GM12878 (cell line): ENCODE results near the gene PCSK5. TPM values are rescaled to one million over a fixed set of nuclear protein-coding genes. Genes with fewer than 3 reads are reported as not detected.

Experiments used
- ATAC-seq: fragments of 200-7000 bp; cut with Tn5 transposase; 3 replicates; pipeline ENCODE4 v1.9.1; 2020; ENCODE audit warnings: mild to moderate bottlenecking, moderate library complexity
- BruUV-seq: library from RNA; stranded (reverse); fragments of 400-500 nt; replicated peaks from 2 replicates; lab custom pipeline; 2021; lab: Mats Ljungman, UMichigan
- CTCF ChIA-PET: fragments of 300-600 bp; sonication (Branson Sonifier 250); formaldehyde crosslinking; extraction: SDS; loops from one replicate; lab custom pipeline; 2021; ENCODE audit warnings: inconsistent platforms; lab: Yijun Ruan, JAX
- POLR2A ChIA-PET: fragments of 350-600 bp; formaldehyde crosslinking; extraction: SDS; loops from one replicate; lab custom pipeline; 2021; ENCODE audit warnings: inconsistent platforms; lab: Charles Lee
- RAD21 ChIA-PET: fragments of 300-600 bp; sonication (Branson Sonifier 250); formaldehyde crosslinking; loops from one replicate; lab custom pipeline; 2023; ENCODE audit warnings: antibody characterized with exemption; ENCODE audit not compliant: unreplicated experiment; lab: Charles Lee
- SMC1A ChIA-PET: fragments of 300-600 bp; sonication (Branson Sonifier 250); formaldehyde crosslinking; loops from one replicate; lab custom pipeline; 2023; ENCODE audit not compliant: unreplicated experiment, uncharacterized antibody; lab: Charles Lee
- DNase-seq: peaks from one replicate; pipeline ENCODE4 v3.0.0-alpha.2; 2011; ENCODE audit warnings: low read depth, low spot score
- FAIRE-seq: peaks from 3 replicates; lab custom pipeline; 2011; peaks lifted over from hg19 to GRCh38; lab: Jason Lieb, UNC
- H2AFZ ChIP-seq: 2 replicates; pipeline ENCODE4 v1.6.0; 2011; ENCODE audit warnings: low read depth, low read length, control low read depth; ENCODE audit not compliant: control insufficient read depth
- H3K27ac ChIP-seq: 2 replicates; pipeline ENCODE4 v1.5.1; 2011; ENCODE audit warnings: control low read depth; ENCODE audit not compliant: control insufficient read depth, insufficient read depth
- H3K27me3 ChIP-seq, 2 experiments: replicated peaks in 1 of 2; 2 replicates each; pipeline versions ENCODE4 v1.6.0 to v1.6.1; 2011; ENCODE audit warnings: low read length in 1 of 2; ENCODE audit not compliant: control insufficient read depth in 2 of 2, insufficient read depth in 2 of 2
- H3K36me3 ChIP-seq, 2 experiments: 2 replicates each; pipeline ENCODE4 v1.5.1; 2011; ENCODE audit warnings: low read length in 1 of 2; ENCODE audit not compliant: control insufficient read depth in 2 of 2, insufficient read depth in 2 of 2
- H3K4me1 ChIP-seq: 2 replicates; pipeline ENCODE4 v1.6.1; 2011; ENCODE audit warnings: mild to moderate bottlenecking, low read length, moderate library complexity, mixed read lengths; ENCODE audit not compliant: control insufficient read depth, insufficient read depth
- H3K4me2 ChIP-seq: 2 replicates; pipeline ENCODE4 v1.6.0; 2011; ENCODE audit warnings: control low read depth; ENCODE audit not compliant: control insufficient read depth, insufficient read depth
- H3K4me3 ChIP-seq: fragments of 200-600 bp; sonication (generic); 2 replicates; pipeline ENCODE4 v1.5.1; 2016
- H3K79me2 ChIP-seq: 2 replicates; pipeline ENCODE4 v1.6.0; 2011; ENCODE audit warnings: low read length; ENCODE audit not compliant: control insufficient read depth, insufficient read depth
- H3K9ac ChIP-seq: 2 replicates; pipeline ENCODE4 v1.8.0; 2011; ENCODE audit warnings: low read length, control low read depth, mixed read lengths; ENCODE audit not compliant: control insufficient read depth, insufficient read depth
- H3K9me3 ChIP-seq: replicated peaks from 3 replicates; pipeline ENCODE4 v1.5.1; 2011; ENCODE audit warnings: mild to moderate bottlenecking, low read length; ENCODE audit not compliant: control insufficient read depth, insufficient read depth
- H4K20me1 ChIP-seq: 2 replicates; pipeline ENCODE4 v1.6.0; 2011; ENCODE audit not compliant: control insufficient read depth, insufficient read depth
- CBX3 ChIP-seq: fragments of 200-600 bp; sonication (generic); IDR thresholded peaks from 2 replicates; pipeline ENCODE4 v1.6.1; 2016; ENCODE audit warnings: low read depth, borderline replicate concordance
- EP300 ChIP-seq, 2 experiments: fragments of 150-350 bp in 1 of 2; IDR thresholded peaks; 2 replicates each; pipeline ENCODE4 v1.6.1; 2011 to 2012; ENCODE audit warnings: low read depth in 2 of 2, low read length in 2 of 2, borderline replicate concordance in 1 of 2, improper control_type of control experiment in 1 of 2, inconsistent platforms in 1 of 2; ENCODE audit not compliant: control insufficient read depth in 1 of 2
- ESRRA ChIP-seq: IDR thresholded peaks from 2 replicates; pipeline ENCODE4 v1.6.1; 2012; ENCODE audit warnings: mild to moderate bottlenecking, low read length, improper control_type of control experiment
- HDAC2 ChIP-seq: fragments of 200-600 bp; sonication (generic); IDR thresholded peaks from 2 replicates; pipeline ENCODE4 v1.6.1; 2017
- IKZF1 ChIP-seq: fragments of 450-650 bp; conservative IDR thresholded peaks from 2 replicates; pipeline ENCODE4 v1.6.1; 2017; ENCODE audit warnings: antibody characterized with exemption, mild to moderate bottlenecking
- LARP7 ChIP-seq: fragments of 450-650 bp; IDR thresholded peaks from 2 replicates; pipeline ENCODE4 v1.6.1; 2017; ENCODE audit warnings: mild to moderate bottlenecking
- MEF2A ChIP-seq: IDR thresholded peaks from 2 replicates; pipeline ENCODE4 v1.6.1; 2011; ENCODE audit warnings: low read depth, mild to moderate bottlenecking, low read length, moderate library complexity; ENCODE audit not compliant: insufficient read depth
- POLR2AphosphoS2 ChIP-seq: IDR thresholded peaks from 2 replicates; pipeline ENCODE4 v1.6.1; 2011; ENCODE audit warnings: low read depth, mild to moderate bottlenecking, low read length, improper control_type of control experiment, moderate library complexity
- RAD51 ChIP-seq: fragments of 450-650 bp; IDR thresholded peaks from 2 replicates; pipeline ENCODE4 v1.6.1; 2016; ENCODE audit warnings: moderate library complexity, mild to moderate bottlenecking, inconsistent platforms
- RELA ChIP-seq: fragments of 450-650 bp; IDR thresholded peaks from 2 replicates; pipeline ENCODE4 v1.8.0; 2014; ENCODE audit warnings: borderline replicate concordance; ENCODE audit not compliant: partially characterized antibody
- RUNX3 ChIP-seq: IDR thresholded peaks from 2 replicates; pipeline ENCODE4 v1.6.1; 2012; ENCODE audit warnings: low read length, inconsistent platforms
- SMAD5 ChIP-seq: IDR thresholded peaks from 2 replicates; pipeline ENCODE4 v1.6.1; 2016; ENCODE audit warnings: antibody characterized with exemption, low read depth
- TBL1XR1 ChIP-seq: IDR thresholded peaks from 2 replicates; pipeline ENCODE4 v1.6.1; 2012; ENCODE audit warnings: low read depth, low read length, improper control_type of control experiment
- WGBS: methylation state at CpG from one replicate; pipeline ENCODE4 v1.1.6; 2016; ENCODE audit warnings: low lambda C conversion rate; ENCODE audit not compliant: insufficient replicate concordance, insufficient coverage; ENCODE audit errors: missing lambda C conversion rate; 5-methylcytosine and 5-hydroxymethylcytosine counted together
- in situ Hi-C: fragments of 300-500 bp; cut with MboI; formaldehyde crosslinking; loops from 9 replicates; pipeline ENCODE4 v1.14.3; 2018; ENCODE audit warnings: mixed read lengths
- intact Hi-C: fragments of 100-400 bp; cut with micrococcal nuclease; formaldehyde crosslinking; loops from one replicate; pipeline ENCODE4 v1.14.2; 2022; ENCODE audit not compliant: unreplicated experiment
- polyA plus RNA-seq, 11 experiments: library from polyadenylated mRNA; depleted of rRNA in 4 of 11; unstranded in 6 of 11; stranded (reverse) in 5 of 11; fragments of >200 nt; fragmentation: Nextera tagmentation in 4 of 11; fragmentation: Illumina TruSeq in 1 of 11; extraction: Ambion mirVana in 4 of 11; extraction: Trizol in 1 of 11; gene quantifications; 1 replicate in 1 of 11; 2 replicates in 10 of 11; pipeline versions ENCODE4 v1.2.1 to v1.2.3, GENCODE V29; 2011 to 2016; ENCODE audit warnings: inconsistent platforms in 2 of 11, missing spikeins in 2 of 11, low read depth in 1 of 11
- total RNA-seq, 4 experiments: library from RNA; depleted of rRNA in 3 of 4; stranded (reverse); fragments of >200 nt in 3 of 4; fragmentation: Illumina TruSeq in 1 of 4; extraction: Trizol in 1 of 4; gene quantifications; 2 replicates each; pipeline versions ENCODE4 v1.2.1 to v1.2.3, GENCODE V29; 2013 to 2021
- TF ChIP-seq, protein P1 (sequence below): IDR thresholded peaks from 2 replicates; pipeline ENCODE4 v1.6.1; 2012; ENCODE audit warnings: low read depth, low read length, improper control_type of control experiment

PCSK5 gene
- total and polyA plus RNA-seq, 10 of the 15 experiments (the other 5 are each of a cell fraction or from before 2014, with no cell fraction given), result 0.01 to 0.13 (median 0.04) TPM; not detected in 3

DNA sequence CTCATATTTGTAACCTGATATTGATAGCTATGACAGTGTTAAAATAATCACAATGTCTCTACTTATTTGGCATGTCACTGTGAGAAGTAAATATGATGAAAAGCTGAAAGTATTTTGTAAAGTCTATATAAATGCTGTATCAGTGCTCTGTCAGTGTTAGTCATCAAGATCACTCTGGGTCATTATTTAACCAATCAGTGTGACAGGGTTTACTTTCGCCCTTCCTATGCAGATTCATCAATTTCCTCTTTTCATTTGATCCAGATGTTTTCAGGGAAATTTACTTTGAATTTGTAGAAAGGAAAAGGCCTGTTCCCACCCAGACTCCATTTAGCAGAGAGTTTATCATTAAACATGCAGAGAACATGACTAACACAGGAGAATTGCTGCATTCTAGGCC is 9.9 kb upstream of the PCSK5 start (continued):
- TF ChIP-seq, protein P1, sequence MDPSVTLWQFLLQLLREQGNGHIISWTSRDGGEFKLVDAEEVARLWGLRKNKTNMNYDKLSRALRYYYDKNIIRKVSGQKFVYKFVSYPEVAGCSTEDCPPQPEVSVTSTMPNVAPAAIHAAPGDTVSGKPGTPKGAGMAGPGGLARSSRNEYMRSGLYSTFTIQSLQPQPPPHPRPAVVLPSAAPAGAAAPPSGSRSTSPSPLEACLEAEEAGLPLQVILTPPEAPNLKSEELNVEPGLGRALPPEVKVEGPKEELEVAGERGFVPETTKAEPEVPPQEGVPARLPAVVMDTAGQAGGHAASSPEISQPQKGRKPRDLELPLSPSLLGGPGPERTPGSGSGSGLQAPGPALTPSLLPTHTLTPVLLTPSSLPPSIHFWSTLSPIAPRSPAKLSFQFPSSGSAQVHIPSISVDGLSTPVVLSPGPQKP, result no peak

- no peak overlapping the region for H3K4me2 ChIP-seq
- no peaks in the 10 kb centered on the region for H3K36me3 ChIP-seq
- no peak for TF ChIP-seq RUNX3
- TF ChIP-seq MEF2A, result no peak
- TF ChIP-seq CBX3, result no peak
- DNase-seq (no peak), FAIRE-seq (no peak), ATAC-seq (no peak)
- ChIA-PET RAD21 (no interaction called here), POLR2A (no interaction called here), CTCF (no interaction called here), SMC1A (interaction anchor here (1.4 kb wide), 1 partner anchor 8 kb away, joined by 3 read pairs; the partner anchor contains the start of gene PCSK5)
- no peaks in the 10 kb centered on the region for H3K27me3 ChIP-seq
- no peaks in the 10 kb centered on the region for H3K9me3 ChIP-seq
- H3K79me2 ChIP-seq, result no peaks in the 10 kb centered on the region
- H3K27ac ChIP-seq, result no peak overlapping the region
- no peaks in the 10 kb centered on the region for H4K20me1 ChIP-seq
- in situ Hi-C loops, result no loop called here
- H3K4me3 ChIP-seq, result no peak overlapping the region
- 29% methylated on average over 1 of the region's 1 CpG for WGBS
- no peak overlapping the region for H3K9ac ChIP-seq
- H3K4me1 ChIP-seq, result no peaks in the 10 kb centered on the region
- H2AFZ ChIP-seq, result no peak overlapping the region
- no TSS peak for BruUV-seq
- intact Hi-C loops, result no loop called here
Measured at GRCh38 chr9:75881761-75882160, 8.7 kb upstream of the PCSK5 start.

- FAIRE-seq (no peak), DNase-seq (no peak), ATAC-seq (no peak)
- Histone ChIP-seq H2AFZ (no peak overlapping the region), H3K79me2 (no peaks in the 10 kb centered on the region), H3K9me3 (no peaks in the 10 kb centered on the region), H3K27ac (no peak overlapping the region), H3K9ac (no peak overlapping the region), H3K4me2 (no peak overlapping the region), H3K4me3 (no peak overlapping the region), H3K36me3 (no peaks in the 10 kb centered on the region), H3K4me1 (no peaks in the 10 kb centered on the region), H3K27me3 (peaks cover 0 to 5% of the 10 kb centered on the region in 2 experiments; a peak in 2 of 4 replicates), H4K20me1 (no peaks in the 10 kb centered on the region)
- no TSS peak for BruUV-seq
- POLR2A ChIA-PET, result no interaction called here
- SMC1A ChIA-PET, result no interaction called here
- intact Hi-C loops (no loop called here), in situ Hi-C loops (no loop called here)
- CTCF ChIA-PET, result interaction anchor here (1.2 kb wide), 1 partner anchor 21 kb away, joined by 3 read pairs; no protein-coding TSS in a partner anchor
- WGBS, result 38% methylated on average over 5 of the region's 5 CpGs
- RAD21 ChIA-PET, result no interaction called here
- TF ChIP-seq IKZF1 (no peak), HDAC2 (no peak), ESRRA (no peak), POLR2AphosphoS2 (no peak), SMAD5 (no peak), RAD51 (no peak), RELA (no peak), TBL1XR1 (no peak), EP300 (IDR thresholded peaks at IDR 0.05; ENCODE audit: borderline replicate concordance in 1 of 2, control insufficient read depth in 1 of 2, low read depth in 2 of 2, low read length in 2 of 2) (no peak), LARP7 (no peak)
Measured at GRCh38 chr9:75885652-75886051, 4.8 kb upstream of the PCSK5 start.
